NCI-H2107 (cell line): ENCODE results near the gene WASHC2C.
"Not testable (repeated sequence)": the region's sequence is repeated elsewhere in the genome, so short reads cannot be mapped to it uniquely, and the experiment has no call there.

Experiments used
- DNase-seq: peaks from one replicate; lab custom pipeline; 2025; lab: John Stamatoyannopoulos, UW

WASHC2C gene

GRCh38 chr10:45761622-45762021 is 34.6 kb downstream of the WASHC2C start:
- DNase-seq, result not testable (repeated sequence)

DNA sequence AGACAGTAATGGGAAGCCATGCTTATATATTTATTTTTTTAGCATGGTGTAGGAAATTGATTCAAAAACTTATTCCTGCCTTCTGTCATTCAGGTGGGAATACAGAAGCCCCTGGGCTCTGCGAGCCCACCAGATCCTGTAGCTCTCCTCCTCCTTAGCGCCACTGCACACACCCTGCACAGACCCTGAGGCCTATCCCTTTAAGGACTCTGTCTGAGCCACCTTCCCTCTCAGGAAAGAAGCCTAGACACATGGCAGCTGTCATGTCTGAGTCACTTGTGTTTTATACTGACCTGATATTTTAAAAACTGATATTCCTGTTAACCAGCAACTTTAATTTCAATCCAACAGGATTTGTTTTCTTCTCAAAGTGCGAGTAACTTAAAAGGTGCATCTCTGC is 36.0 kb downstream of the WASHC2C start:
- DNase-seq, result not testable (repeated sequence)

GRCh38 chr10:45768334-45768733 is 41.3 kb downstream of the WASHC2C start:
- DNase-seq, result not testable (repeated sequence)

DNA sequence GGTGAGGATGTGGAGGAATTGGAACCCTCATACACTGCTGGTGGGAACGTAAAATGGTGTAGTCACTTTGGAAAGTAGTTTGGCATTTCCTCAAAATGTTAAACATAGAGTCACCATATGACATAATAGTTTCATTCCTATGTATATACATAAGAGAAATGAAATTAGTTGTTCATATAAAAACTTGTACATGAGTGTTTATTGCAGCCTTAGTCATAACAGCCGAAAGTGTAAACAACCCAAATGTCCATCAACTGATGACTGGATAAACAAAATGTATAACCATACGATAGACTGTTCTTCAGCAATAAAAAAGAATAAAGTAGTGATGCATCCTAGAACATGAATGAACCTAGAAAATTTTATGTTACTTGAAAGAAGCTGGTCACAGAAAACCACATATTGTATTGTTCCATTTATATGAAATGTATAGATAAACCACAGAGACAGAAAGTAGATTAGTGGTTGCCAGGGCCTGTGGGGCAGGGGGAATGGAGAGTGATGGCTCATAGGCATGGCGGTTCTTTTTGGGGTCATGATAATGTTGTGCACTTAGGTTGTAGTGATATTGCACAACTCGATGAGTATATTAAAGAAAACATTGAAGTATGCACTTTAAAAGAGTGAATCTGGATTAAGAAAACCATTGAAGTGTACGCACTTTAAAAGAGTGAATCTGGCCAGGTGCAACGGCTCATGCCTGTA is 44.8 kb downstream of the WASHC2C start:
- not testable (repeated sequence) for DNase-seq

DNA sequence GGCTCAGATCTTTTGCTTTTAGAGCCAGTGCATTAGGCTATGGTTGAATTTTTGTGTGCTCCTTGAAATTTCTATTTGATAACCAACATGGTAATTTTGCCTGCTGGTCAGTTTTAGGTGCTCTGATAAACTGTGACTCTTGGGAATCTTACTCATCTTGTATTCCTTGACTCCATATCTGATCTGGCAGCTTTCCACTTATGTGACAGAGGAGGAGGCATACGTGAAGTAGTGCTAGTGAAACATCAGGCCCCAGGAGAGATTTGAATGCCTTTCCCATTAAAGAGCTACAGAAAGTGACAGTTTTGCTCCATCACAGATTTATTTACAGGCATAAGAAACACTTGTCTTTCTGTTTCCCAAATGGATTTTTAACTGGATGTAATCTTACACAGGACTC is 59.2 kb downstream of the WASHC2C start:
- DNase-seq, result not testable (repeated sequence)

- not testable (repeated sequence) for DNase-seq
These were observed 60.2 kb downstream of the WASHC2C start for GRCh38 chr10:45787212-45787741.

- not testable (repeated sequence) for DNase-seq
These were observed 62.9 kb downstream of the WASHC2C start for GRCh38 chr10:45789991-45790390.

- DNase-seq, result not testable (repeated sequence)
These were observed 63.8 kb downstream of the WASHC2C start for GRCh38 chr10:45790694-45791426.

GRCh38 chr10:45794761-45795160 is 67.7 kb downstream of the WASHC2C start:
- DNase-seq, result not testable (repeated sequence)

DNA sequence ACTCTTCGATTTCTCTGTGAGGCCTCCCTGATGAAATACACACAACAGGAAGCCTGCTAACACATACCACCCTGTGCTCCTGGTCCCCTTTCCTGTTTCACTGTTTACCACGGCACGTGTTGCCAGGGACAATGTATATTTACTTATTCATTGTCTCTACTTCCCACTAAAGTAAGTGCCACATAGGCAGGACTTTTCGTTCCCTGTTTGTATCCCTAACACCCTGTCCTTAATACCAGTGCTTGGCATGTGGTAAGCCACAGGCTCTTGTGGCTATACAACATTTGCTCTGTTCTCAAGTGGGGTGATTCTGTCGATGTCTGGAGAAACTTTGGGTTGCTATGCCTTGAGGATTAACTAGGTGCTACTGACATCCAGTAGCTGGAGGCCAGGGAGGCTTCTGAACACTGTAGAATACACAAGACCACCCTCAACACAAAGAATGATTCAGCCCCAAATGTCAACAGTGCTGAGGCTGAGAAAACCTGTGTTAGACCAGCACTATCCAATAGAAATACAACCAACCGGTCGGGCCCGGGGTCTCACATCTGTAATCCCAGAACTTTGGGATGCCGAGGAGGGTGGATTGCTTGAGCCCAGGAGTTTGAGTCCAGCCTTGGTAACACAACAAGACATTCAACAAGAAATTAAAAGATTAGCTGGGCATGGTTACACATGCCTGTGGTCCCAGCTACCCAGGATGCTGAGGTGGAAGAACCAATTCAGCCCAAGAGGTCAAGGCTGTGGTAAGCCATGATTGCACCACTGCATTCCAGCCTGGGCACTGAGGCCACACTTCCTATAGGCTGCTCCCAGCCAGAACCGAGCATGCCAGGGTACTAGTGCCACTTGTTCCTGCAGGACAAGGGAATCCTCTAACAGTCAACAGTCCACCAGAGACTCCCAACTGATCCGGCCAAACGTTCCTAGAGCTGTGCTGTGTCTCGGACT is 76.3 kb downstream of the WASHC2C start:
- DNase-seq, result not testable (repeated sequence)

DNA sequence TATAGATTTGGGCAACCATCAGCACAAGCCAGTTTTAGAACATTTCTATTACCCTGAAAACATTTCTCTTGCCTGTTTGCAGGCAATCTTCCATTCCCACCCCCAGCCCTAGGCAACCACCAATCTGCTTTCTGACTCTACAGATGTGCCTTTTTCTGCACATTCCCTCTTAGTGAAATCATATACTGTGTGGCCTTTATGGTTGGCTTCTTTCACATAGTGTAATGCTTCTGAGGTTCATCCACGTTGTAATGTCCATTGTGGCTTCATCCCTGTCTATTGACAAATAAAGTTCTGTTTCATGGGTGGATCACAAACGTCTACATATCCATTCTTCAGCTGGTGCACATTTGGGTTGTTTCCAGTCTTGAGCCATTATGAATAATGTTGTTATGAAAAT is 77.9 kb downstream of the WASHC2C start:
- DNase-seq, result not testable (repeated sequence)

DNA sequence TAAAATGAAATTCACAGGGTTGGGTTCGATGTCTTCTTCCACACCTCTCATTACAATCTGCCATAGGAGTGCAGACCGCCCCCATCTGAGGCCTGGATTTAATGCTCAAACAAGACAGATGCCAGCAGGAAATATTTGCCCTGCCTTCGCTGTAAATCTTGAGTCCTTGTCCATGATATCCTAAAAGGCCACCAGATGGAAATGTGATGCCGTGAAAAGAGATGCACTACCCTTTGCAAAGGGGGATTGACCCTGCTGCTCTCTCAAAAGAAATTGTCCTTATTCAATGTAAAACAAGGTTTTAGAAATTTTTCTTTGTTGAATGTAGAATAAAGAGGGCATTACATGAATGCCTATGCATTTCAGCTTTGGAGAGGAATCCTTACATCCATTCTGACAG is 82.8 kb downstream of the WASHC2C start:
- DNase-seq, result no peak

- DNase-seq, result no peak
These were observed 84.0 kb downstream of the WASHC2C start for GRCh38 chr10:45811075-45811474.

- not testable (repeated sequence) for DNase-seq
These were observed 85.9 kb downstream of the WASHC2C start for GRCh38 chr10:45812959-45813358.

DNA sequence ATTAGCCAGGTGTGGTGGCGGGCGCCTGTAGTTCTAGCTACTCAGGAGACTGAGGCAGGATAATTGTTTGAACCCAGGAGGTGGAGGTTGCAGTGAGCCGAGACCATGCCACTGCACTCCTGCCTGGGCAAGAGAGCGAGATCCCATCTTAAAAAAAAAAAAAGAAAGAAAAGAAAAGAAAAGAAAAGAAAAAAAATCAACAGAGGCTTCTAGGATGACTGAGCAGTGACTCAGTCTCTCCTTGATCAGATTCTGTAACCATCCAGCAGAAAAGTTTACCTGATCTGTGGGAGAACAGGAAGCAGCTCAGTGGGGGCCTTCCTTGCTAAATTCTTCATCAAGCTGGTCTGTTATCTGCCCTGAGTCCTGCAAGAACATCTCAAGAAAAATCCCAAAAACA is 87.1 kb downstream of the WASHC2C start:
- not testable (repeated sequence) for DNase-seq

GRCh38 chr10:45817130-45817859 is 90.2 kb downstream of the WASHC2C start:
- DNase-seq, result no peak

- no peak for DNase-seq
These were observed 90.8 kb downstream of the WASHC2C start for GRCh38 chr10:45817912-45818311.

DNA sequence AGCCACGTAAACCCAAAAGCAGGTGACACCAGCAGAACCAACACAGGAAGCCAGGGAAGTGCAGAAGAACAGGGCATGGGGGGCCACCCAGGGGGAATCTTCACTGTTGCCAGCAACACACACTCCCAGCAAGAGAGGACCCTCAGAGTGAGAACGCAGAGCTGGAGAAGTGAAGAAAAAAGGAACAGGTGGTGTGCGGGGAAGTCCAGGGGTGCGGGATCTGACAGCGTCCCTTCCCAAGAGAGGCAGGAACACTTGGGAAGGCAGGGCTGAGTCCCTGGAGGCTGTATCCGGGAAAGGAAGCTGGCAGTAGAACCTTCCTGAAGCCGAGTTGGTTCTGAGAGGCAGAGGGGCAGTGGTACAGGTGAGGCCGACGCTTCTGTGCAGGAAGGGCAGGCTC is 92.5 kb downstream of the WASHC2C start:
- no peak for DNase-seq

DNA sequence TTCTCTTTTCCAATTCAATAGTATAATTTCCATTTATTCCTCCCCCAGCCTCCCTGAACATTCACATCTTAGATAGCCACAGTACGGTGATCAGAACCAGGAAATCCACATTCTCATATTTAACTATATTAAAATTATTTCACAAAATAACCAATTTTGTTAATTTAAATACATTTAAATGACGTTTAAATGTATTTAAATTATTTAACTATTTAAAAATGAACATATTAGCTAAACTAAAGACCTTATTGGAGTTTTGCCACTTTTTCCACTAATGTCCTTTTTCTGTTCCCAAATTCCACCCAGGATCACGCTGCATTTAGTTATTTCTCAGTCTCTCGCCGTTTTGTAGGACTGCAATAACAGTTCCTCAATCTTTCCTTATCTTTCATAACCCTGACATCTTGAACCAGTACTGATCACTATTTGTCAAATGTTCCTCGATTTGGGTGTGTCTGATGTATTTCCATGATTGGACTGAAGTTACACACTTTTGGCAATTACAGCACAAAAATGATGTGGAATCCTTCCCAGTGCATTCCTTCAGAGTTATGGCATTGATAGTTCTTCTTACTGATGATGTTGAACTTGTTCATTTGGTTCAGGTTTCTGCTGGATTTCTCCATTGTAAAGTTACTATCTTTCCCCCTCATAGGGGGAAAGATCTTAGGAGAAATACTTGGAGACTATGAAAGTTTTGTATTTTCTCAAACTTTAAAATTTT is 93.2 kb downstream of the WASHC2C start:
- not testable (repeated sequence) for DNase-seq

GRCh38 chr10:45822918-45823317 is 95.9 kb downstream of the WASHC2C start:
- not testable (repeated sequence) for DNase-seq
